ENCODE results near the gene FBXO30.

The FBXO30 gene

DNA sequence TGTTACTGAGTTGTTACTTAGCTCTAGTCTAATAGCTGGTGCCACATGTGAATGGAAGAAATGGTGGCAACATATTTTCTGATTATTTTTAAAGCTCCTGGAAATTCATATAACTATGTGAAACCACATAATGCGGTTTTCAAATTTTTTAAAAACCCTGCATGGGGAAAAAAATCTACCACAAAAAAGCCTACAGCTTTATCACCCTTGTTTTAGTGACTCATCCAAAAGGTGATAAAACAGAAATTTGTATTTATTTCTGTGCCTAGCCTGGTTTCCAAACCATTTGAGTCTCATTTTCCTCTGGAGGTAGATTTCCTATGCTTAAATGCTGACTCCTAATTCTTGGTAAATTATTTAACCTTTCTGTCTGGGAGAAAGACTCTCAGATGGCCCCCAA, 5.4 kb upstream of the FBXO30 start:
- DNase-seq, result no peak

DNA sequence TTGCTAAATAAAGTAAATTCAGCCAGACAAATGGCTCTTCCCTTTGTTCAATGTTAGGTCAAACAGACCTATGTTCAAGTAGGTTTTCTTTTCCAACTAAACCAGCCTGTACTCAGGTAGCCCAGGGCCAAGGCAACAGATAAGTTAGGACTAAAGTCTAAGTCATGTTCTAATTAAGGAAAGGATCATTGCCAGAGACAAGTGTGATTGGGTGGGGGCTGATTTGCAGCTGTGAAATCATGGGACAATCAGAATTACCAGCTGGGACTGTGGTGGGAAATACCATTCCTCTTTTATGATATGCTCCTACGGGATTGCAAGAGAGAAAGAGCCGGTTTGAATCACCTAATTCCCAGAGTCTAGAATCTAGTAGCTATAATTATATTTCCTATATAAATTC, 4.2 kb upstream of the FBXO30 start:
- DNase-seq, result no peak

DNA sequence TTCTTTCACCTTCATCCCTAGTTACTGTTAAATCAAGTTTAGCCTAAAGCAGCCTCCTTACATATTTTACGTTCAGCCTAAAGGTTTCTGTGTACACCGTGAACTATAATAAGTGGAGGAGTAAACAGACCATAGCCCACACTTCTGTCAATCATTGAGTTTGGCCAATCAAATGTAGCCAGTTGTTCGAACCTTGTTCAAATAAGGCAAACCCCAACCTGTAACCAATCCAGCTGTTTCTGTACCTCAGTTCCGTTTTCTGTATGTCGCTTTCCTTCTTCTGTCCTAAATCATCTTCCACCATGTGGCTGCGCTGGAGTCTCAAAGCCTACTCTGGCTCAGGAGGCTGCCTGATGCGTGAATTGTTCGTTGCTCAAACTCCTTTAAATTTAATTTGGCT, 1.8 kb upstream of the FBXO30 start:
- no peak for DNase-seq

DNA sequence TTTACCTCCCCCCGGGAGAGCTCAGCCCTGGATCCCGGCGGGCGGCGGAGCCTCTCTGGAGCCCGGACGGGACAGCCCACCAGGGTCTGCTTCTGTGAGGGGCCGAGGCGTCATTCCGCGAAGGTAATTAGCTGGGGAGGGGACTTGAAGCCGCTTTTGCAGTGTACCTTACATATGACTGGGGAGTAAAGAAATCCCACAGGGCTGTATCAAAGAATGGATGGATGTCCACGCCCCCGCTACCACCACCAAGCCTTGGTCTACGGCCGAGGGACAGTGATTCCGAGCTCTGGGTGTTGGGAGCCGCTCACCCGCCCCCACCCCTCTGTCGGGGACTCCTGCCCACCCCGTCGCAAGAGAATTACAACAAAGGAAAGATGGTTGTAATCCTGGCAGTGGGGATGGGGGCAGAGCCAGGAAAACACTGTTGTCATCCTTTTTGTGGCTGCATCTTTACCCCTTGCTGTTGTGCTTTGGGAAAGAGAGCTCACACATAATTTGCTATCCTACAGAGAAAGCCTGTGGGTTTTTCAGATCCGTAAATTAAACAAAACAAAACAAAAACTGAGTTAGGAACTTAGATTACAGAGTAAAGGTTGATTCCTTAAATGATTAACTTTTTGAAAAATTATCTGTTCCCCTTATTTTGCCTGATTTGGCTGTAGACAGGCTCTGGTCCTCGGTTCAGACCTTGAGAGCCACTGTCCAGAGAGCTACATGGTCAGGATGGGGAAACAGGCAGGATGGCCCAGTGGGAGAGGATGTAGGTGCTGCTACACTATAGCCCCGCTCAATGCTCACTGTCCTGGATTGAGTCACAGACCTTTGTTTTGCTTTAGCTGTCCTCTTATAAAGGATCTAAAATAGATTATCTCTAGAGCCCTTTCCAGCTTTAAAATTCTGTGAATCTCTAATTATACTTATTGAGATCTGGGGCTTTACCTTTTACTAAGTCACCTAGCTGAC, 997 bp upstream of the FBXO30 start:
- peak; percentile 25 for DNase-seq

DNA sequence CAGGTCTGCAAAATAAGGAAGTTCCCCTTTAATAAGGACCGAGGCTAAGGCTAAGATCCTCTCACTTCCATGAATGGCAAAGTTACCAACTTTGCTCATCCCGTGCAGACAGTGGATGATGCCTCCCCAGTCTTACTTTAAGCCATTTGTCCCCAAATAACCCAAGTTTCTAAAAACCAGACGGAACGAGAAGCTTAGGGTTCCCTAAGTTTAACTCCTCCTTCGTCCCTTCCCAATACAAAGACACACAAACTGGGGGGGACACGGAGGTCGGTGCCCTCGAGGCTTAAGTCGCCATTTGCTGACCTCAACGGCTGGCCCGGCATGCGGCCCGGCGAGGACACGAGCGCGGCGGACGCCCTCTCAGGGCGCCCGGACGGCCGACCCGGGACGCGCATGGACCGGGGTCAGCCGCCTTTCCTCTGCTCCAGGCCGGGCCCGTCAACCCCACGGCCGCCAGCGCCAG, 527 bp downstream of the FBXO30 start:
- no peak for DNase-seq

DNA sequence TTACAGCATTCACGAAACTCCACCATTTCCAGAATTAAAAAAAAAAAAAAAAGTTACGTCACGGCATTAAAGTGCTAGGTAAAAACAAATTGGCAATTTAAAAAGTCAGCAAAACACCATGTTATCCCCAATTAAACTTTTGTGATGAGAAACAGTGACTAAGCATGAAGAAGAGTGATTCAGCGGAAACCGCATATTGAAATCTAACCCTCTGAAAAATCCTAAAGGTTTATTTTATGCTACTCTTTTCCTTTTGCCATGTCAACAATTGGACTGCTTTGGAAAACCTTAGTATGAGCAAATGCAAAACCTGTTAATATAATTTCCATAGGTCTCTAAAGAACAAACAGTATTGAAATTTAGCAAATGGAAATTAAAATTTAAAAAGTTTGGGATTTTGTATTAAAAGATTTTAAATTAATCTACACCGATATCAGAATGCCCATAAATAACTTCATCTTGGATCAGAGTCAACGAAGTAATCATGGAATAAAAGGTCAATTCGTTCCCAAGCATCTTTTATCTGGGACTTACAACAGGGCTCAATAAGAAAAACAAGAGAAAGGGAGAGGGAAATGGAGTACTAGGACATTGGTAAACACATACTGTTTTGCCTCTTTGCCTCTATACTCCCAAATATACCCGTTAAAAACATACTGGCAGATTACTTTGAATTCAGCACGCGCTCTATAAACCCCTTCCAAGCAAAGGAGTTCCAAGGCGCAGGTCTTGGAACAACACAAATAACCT, 1.1 kb downstream of the FBXO30 start:
- peak; percentile 17 for DNase-seq

GRCh38 chr6:145811741-145812140, 2.9 kb downstream of the FBXO30 start:
- no peak for DNase-seq

DNA sequence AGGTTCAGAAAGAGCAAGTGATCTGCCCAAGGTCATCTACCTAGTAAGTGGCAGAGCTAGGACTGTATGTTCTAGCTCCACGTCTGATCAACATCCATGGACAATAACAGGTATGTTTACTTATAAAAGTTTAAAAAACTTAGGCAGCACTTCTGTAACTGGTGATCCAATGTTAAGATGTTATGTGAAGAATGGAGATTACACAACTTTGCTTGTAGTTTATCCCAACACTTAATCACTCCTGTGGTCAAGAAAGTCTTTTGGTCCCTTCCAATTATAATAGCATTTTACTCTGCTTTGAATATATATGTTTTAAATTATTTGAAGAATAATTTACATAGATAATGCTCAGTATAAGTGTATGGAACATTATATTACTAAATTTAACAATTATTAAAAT, 4.8 kb downstream of the FBXO30 start:
- no peak for DNase-seq

GRCh38 chr6:145809211-145809610, 5.4 kb downstream of the FBXO30 start:
- DNase-seq, result no peak

- DNase-seq, result no peak
Observed at GRCh38 chr6:145808239-145808638, 6.4 kb downstream of the FBXO30 start.

GRCh38 chr6:145802141-145802540, 12.5 kb downstream of the FBXO30 start:
- DNase-seq, result no peak

GRCh38 chr6:145801021-145801420, 13.6 kb downstream of the FBXO30 start:
- DNase-seq, result no peak

- DNase-seq, result no peak
Observed at GRCh38 chr6:145798530-145798929, 16.1 kb downstream of the FBXO30 start.

DNA sequence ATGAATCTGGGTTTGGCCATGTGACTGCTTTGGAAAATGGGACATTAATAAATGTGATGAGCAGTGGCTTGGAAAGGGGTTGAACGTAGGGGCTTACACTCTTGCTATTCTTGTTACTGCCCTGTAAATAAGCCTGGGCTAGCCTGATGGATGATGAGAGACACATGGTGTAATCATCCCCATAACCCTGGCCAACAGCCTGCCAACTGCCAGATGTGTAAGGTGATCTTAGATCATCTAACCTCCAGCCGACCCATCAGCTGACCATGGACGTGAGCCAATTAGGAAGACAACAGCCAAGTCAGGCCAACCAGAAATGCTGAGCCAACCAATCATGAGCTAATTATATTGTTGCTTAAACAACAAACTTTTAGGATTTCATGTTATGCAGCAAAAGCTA, 25.2 kb downstream of the FBXO30 start:
- DNase-seq, result no peak

DNA sequence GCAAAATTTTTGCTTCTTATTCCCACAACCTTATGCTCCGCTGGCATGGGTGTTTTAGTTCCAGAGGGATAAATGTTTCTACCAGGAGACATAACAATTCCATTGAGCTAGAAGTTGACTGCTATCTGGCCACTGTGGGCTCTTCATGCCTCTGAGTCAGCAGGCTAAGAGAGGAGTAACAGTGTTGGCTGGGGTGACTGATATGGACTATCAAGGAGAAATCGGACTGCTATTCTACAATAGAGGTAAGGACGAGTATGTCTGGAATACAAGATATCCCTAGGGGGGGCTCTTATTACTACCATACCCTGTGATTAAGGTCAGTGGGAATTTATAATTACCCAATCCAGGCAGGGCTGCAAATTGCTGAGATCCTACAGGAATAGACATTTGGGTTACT, 26.9 kb downstream of the FBXO30 start:
- no peak for DNase-seq

DNA sequence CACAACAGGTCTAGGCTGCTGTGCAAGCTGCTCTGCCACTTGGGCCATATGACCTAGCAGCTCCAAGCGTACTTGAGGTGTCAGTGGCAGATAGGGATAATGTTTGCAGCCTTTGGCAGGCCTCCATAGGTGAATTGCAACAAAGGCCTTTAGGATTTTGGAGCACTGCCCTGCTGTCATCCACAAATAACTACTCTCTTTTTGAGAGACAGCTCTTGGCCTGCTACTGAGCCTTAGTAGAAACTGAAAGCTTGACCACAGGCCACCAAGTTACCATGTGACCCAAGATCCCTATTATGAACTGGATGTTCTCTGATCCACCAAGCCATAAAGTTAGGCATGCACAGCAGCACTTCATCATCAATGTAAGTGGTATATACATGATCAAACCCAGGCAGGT, 29.9 kb downstream of the FBXO30 start:
- DNase-seq, result no peak

GRCh38 chr6:145783796-145784195, 30.8 kb downstream of the FBXO30 start:
- DNase-seq, result no peak

GRCh38 chr6:145772846-145773245, 41.7 kb downstream of the FBXO30 start:
- no peak for DNase-seq

- no peak for DNase-seq
Observed at GRCh38 chr6:145765449-145765848, 49.1 kb downstream of the FBXO30 start.

- no peak for DNase-seq
Observed at GRCh38 chr6:145763742-145764141, 50.9 kb downstream of the FBXO30 start.

DNA sequence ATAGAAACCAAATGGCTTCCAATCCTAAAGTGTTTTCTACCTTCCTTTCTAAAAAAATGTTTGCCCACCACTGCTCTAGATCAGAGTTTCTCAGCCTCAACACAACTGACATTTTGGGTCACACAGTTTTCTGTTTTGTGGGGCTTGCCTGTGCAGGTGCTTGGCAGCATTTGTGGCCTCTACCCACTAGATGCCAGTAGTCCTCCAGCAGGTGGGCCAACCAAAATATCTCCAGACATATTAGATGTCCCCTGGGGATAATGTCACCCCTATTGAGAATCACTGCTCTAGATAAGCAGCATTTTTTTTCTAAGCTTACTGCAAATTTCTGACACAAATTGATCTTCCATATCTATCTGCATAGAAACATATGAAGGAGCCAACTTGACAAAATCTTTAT, 53.0 kb downstream of the FBXO30 start:
- DNase-seq, result no peak

DNA sequence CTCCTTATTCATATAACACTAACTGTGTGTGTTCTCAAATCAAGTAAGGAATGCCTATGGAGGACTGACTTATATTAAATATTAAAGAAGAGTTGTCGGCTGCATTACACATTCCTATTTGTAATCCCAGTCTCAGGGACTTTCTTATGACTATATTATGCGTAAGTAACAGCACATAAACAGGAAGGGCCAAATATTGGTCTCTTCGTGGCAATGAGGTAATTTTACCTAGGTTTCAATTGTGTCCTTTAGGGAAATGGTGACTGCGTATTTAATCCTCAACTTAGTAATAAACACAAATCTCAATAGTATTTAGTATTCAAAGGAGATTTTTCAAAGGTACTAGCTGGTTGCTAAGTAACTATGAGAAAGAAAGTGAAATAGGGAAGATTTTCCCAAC, 56.5 kb downstream of the FBXO30 start:
- DNase-seq, result no peak

DNA sequence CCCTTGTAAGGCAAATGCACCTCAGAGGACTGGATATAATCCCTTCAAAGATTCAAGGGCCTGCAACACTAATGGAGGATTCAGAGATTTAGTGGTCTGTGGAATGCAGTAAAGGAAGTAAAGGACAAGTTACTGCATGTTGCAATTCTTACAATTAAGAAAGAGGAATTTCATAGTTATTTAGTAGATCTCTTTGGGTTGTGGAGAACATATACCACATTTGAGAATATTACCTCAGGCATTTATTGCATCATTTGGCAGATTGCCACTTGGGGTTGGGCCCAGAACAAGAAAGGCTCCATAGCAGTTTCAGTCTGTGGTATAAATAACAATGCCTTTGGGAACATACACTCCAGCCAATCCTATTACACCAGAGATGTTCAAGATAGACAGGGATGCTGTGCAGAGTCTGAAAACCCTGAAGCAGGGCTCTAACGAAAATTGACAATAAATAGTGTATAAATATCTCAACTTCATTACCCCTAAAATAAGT, 58.4 kb downstream of the FBXO30 start:
- DNase-seq, result no peak
